Stimulated activated CD4-positive, alpha-beta T cell treated with anti-CD3 and anti-CD28 coated beads, Interleukin-15, amount 100 ng/mL, for 1 hour (primary cell): ENCODE results near the gene CNKSR2.

ENCODE experiments used
- DNase-seq, 2 donors: peaks; one replicate each; pipeline ENCODE4 v3.0.0-alpha.2; 2020; ENCODE audit warnings: low read depth in 1 of 2, low spot score in 1 of 2

The CNKSR2 gene

DNA sequence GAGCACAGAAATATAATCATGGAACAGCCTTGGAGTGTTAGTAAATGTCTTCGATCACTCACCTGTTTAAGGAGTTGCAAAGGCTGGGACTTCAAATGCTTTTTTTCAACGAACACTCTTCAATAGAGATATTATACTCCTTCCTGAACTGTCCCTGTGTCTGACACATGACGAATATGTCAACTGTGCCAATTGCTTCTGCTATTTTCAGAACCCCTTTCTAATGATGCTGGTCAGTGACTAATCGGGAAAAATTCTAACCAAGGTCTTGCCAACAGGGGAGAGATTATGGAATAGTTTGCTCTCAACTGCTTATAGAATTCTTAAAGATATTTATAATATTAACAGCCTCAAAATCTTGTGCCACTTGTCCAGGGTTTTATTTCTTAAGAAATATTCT is 292.5 kb downstream of the CNKSR2 start:
- no peak for DNase-seq

DNA sequence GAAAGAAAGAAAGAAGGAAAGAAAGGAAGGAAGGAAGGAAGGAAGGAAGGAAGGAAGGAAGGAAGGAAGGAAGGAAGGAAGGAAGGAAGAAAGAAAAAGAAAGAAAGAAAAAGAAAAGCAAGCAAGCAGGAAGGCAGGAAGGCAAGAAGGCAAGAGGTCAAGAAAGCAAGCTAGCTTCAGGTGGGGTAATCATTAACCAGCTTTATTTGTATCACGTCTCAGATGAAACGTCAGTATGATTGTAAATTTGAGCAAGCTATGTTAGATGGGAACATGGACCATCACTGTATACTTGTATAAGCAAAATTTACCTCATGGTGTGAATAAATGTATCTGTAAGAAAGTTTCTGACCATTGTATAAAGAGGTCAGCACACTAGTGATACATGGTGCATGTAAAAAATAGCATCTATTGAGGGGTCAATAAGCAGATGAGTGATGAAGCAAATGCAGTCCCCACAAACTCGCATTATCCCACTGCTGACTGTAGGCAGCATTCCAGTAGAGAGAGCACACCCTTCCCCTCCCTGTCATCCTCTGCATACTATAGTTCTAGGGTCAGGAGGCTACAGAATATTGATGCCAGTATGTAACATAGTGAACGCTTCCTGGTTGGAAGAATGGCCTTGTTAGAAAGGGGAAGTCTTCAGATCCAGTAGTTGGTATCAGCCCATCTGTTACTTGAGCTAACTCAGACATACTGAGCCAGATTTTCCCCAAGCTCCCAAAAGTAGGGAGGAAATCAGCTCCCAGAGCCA is 300.4 kb downstream of the CNKSR2 start:
- DNase-seq, result no peak

DNA sequence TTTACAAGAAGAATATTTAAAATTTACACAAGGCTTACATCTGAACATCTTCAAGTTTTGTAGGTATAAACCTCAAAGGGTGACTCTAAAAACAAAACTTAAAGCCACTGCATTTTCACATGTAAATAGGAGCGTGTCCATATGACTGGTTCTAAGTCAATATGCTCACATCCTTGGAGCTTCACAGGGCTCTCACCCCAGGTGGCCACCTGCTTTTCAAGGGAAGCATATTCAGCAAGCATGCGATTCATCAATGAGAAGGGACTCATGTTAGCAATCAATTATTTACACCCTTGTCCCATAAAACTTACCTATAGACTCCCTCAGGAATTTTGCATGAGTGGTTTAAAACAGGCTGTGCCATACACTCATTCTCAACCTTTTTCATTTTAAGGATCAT is 301.7 kb downstream of the CNKSR2 start:
- DNase-seq, result no peak

DNA sequence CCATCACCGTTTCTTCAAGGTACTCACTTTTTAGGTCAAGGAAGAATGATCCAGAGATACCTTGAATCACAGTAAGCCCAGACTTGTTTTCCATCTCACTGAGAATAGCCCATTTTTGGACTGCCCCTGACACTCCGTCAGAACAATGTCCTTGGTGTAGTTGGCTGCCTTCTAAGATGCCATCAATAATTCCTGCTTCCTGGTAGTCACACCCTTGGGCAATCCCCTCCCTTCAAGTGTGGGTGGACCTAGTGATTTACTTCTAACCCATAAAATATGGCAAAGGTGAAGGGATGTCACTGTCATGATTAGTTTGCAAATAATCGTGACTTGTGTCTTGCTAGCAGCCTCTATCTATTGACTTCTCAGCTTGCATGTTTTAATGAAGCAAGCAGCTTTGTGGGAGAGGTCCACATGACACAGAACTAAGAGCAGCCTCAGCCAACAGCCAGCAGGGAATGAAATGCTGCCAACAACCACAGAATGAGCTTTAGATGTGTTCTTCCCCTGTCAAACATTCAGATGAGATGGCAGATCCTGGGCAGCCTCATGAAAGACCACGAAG is 303.9 kb downstream of the CNKSR2 start:
- no peak for DNase-seq

DNA sequence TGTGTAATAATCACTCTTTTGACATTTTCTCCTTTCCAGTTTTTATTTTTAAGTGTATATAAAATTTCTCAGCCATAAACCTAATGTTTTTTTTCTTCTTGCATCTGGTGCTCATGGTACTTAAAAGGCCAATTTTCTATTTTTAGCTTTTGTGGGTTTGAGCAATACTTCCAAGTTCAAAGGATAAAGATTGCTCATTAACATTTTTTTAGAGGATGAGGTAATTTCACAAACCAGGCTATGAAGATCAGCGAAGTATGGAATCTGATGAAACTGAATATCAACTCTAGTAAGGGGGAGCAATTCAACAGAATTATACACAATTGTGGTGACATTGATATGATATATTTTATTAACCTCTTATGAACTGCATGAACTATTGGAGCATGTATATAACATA is 309.7 kb downstream of the CNKSR2 start:
- no peak for DNase-seq

DNA sequence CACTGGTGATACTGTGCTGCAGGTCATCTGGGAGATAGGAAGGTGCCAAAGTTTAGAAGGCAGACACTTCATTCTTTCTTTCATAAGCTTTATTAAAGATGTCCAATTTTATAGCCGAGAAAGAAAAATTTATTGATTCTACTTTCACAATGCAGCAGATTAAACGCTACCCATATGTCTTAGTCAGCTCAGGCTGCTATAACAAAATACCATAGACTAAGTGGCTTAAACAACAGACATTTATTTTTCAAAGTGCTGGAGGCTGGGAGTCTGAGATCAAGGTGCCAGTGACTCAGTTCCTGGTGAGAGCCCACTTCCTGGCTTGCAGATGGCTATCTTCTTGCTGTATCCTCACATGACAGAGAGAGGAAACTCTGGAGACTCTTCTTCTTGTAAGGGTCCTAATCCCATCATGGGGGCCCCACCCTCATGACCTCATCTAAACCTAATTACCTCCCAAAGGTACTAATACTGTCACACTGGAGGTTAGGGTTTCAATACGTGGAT is 317.3 kb downstream of the CNKSR2 start:
- no peak for DNase-seq

DNA sequence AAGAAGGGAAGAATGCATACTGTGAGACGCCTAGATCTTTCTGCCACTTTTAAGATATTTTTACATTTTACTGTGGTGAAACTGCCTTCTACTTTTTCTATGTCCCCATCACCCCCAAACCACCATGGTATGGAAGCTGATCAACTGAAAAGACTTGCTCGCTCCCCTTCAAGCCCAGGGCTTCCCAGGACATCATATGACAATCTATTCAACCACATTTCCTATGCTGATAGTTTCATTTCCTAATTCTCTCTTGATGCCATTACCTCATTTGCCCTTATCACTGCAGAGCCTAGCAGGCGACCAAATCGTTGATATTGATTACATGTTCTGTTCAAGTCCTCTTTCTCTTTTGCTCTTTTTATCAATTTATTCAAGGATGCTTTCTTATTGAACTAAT is 324.1 kb downstream of the CNKSR2 start:
- DNase-seq, result no peak

DNA sequence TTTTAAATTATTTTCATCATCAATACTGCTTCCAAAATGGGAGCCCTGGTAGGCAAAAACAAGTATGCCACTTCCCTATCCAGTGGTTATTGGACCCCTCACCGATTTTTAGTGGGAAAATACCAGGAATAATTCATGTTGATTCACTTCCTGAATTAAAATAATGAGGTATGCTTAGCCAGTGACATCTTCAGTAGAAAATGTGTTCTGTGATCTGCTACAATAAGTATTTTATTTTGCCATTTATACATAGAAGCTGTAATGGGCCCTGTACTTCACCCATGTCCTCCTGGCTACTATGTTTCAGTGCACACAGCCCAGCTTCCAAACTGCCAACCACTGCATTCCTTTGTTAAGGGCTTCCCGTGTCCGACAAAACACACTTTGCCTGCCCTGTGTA is 324.9 kb downstream of the CNKSR2 start:
- no peak for DNase-seq

DNA sequence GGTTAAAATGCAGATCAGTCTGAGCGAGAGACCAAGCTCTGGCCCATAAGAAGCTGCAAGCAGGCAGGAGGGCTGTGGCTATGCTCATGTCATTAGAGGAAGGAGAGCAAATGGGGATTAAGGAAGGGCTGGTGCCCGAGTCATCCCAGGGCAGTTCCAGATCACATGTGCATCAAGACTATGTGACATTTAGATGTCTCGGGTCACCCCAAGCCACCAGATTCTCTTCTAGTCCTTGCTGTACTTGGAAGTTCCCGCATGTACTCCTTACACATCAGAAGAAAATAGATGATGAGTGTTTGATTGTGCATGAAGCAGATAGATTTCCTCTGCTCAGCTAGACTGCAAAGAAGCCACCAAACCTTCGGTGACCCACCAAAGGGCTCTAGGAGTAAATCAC is 326.1 kb downstream of the CNKSR2 start:
- DNase-seq, result no peak

DNA sequence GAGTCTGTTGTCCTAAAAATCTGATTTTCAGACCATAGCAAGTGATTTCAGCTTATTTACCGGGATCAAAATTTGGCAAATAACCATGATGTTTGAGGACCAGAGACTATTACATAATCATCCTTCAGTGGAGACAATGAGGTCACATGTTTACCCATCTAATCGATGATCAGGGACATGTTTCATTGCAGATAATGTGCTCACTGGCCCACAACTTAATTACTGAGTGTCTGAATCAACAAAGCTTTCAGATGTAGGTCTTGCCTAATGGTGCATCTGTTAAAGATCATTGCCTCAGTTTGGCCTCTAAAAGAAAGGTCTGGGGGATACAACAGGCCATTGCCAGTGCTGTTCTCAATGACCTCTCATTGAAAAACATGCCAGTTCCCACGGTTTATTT is 326.7 kb downstream of the CNKSR2 start:
- DNase-seq, result no peak

DNA sequence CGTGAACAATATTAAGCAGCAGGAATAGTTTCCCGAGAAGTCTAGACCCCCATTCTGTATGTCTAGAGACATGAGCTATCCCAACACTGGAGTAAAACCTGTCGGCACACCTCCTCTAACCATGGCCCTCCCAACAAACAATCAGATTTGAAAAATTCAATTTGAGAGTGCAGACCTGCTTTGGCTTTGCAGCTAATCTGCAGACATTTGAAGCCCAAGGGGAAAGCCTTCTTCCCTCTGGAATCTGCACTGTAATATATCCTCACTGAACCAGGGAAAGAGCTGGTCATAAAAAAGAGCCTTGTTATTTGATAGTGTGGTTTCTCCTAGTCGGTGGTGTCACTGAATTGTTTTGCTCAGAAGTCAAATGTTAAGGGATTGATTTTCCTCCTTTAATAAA is 328.5 kb downstream of the CNKSR2 start:
- no peak for DNase-seq
